ENCODE results near the gene GLRX3.

GRCh38 chr10:130212746-130213145 is 76.6 kb downstream of the GLRX3 start:
- no peak for TF ChIP-seq EZH2 (IDR thresholded peaks at IDR 0.05; ENCODE audit: borderline replicate concordance, insufficient read depth, low read depth, low read length, poor library complexity, severe bottlenecking)
- no peak for TF ChIP-seq CTCF (IDR thresholded peaks at IDR 0.05)
